TTC549 (cell line): ENCODE measurements around the gene SLCO2A1.

ENCODE experiments used
- FAIRE-seq: peaks from 2 replicates; lab custom pipeline; 2012; peaks lifted over from hg19 to GRCh38; lab: Jason Lieb, UNC

Gene SLCO2A1

DNA sequence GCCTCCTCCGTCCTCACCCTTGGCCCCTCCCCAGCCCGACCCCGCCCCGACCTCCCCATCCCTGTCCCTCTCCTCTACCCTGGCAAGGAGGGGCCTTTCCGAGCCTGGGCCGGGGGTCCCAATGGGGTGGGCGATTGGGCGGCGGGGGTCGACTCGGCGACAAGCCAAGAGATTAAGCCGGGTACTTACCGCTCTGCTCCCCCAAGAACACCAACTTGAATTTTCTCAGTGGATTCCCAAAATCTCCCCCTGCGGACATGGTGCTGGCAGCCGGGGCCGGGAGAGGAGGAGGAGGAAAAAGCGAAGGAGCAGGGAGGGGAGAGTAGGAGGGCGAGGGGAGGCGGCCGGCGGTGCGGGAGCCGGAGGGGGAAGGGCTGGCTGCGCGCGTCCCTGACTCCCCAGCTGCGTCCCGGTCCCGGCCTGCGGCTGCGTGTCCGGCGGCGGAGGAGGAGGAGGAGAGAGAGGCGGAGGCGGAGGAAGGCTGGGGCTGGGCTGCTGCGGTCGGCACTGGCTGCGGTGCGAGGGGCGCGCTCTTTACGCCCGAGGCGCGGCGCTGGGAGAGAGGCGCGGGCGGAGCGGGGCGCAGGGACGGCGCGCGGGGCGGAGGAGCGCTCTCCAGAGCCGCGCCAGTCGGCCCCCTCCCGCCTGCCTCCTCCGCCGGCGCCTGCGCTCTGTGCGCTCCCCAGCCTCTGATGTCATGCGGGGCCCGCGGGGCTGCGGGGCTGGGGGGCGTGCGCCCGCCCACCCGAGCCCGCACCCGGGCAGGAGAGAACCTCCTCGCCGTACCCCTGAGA is 134.3 kb downstream of the SLCO2A1 start, which contains the start of gene RAB6B:
RAB6B (minus strand) TSS at position 675 of the 794 bp plus-strand sequence; CDS start at position 259, 416 bp downstream.
- FAIRE-seq, result no peak

DNA sequence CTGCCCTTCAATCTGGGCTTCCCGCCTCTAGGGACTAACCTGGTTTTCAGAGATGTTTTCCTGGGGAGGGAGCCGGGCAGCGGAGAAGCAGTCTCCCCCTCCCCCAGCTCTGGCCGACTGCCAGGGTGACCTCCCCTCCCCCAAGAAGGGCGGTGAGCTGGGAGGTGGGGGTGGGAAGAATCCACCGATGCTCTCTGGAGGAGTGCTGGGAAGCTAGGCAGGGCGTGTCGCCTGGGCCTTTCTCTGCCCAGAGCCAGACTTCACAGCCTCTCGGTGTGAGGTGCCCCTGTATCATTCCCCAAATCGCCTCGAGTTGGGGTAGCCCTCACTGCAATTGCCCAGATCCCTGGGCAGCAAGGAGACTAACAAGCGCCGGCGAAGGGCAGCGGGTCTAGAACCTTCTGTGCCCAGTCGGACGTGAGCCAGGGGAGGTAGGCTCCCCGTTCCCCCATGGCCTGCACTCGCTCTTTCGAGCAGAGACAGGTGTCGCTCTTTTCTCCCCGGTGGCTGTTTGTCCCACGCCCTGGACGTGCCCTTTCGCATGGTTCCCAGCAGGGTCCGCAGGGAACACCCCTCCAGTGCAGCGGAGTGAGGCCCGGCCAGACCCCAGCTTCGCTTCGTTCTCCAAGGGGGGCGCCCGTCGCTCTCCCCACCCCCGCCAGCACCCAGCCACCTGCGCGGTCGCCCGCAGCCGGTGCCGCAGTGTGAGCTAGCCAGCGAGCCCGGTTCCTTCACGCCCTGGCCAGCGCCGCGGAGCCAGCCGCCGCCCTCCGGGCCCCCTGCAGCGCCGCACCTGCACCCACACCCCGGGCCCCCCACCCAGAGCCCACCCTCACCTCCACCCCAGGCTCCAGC is 135.1 kb downstream of the SLCO2A1 start:
- FAIRE-seq, result no peak

DNA sequence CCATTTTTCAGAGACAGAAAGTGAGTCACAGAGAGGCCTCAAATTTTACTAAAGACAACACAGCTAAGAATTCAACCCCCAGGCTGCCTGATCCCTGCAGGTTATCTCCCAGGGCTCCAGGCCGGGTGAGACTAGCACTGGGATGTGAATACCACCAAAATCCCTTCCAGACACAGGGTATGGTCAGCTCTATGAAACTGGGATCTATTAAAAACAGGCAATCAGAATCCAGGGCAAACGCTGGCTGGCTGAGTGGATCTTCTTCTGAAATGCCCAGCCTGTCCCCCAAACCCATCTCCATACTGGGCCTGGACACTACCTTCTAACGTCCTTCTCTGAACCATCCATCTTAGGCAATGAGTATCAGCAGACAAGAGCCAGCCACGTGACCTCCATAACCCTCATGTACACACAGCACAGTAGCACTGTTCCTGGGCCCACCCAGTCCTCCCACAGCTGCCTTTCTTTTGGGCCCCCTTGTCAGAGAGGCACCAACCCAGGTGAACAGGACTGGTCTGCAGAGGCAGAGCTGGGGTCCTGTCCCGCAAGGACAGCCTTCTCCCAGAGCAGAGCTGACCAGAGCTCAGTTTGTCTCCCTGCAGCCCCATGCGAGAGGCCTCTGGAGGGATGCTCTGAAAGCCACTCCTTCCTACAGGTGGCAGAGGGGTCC is 135.9 kb downstream of the SLCO2A1 start:
- no peak for FAIRE-seq

DNA sequence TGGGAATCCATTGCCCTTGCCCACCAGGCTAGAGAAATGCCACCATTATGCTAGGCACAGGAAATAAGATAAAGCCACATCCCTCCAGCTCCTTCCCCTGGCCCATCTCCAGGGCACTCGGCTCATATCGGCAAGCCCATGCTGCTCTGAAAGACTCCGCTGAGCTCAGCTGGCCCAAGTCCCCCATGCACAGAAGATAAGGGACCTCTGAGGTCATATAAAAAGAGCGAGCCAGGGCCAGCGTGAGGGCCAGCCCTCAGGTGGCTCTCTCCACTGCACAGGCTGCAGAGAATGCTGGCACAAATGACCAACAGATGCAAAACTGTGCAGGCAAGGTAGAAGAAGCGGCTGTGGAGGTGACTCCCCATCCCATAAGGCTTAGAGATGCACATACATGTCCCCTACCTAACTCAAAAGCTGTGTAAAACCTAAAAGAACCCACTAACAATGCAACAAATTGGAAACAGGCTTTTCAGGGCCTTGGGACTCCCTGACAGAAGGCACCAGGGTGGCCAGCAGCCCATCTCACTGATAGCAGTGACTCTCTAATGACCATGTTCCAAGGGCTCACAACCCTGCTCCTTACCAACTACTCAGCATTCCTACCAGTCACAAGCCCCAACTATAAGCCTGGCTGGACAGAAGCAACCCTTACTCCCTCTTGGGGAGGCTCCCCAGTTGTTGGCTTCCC is 137.0 kb downstream of the SLCO2A1 start:
- no peak for FAIRE-seq

DNA sequence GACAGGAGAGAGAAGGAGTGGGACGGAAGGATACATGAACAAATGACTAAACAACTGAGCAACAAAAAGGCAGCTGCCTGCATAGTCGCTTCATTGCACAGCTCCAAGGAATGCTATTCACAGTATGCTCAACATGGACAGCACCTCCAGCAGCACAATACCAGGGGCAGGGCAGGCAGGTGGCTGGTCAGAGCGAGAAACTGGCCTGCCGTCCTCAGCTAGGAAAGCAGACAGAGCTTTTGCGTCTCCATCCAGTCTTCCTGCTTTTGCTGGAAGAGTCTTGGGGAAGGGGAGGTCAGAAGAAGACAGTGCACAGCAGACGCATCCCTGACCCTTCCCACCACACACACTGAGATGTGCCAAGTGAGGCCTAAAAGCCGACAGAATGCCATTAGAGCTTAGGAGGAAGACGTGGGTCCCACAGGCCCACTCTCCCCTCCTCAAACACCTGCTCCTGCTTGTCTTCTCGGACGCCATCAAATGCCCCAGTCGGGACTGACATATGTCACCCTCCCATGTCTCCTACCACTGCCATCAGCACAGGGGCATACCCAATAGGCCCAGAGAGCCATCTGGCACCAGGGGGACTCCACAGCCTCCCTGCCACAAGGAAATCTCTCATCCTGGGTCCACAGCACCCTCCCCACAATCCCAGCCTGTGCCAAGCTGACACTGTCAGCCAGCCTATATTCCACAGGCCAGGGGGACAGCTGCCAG is 137.9 kb downstream of the SLCO2A1 start:
- FAIRE-seq, result no peak

DNA sequence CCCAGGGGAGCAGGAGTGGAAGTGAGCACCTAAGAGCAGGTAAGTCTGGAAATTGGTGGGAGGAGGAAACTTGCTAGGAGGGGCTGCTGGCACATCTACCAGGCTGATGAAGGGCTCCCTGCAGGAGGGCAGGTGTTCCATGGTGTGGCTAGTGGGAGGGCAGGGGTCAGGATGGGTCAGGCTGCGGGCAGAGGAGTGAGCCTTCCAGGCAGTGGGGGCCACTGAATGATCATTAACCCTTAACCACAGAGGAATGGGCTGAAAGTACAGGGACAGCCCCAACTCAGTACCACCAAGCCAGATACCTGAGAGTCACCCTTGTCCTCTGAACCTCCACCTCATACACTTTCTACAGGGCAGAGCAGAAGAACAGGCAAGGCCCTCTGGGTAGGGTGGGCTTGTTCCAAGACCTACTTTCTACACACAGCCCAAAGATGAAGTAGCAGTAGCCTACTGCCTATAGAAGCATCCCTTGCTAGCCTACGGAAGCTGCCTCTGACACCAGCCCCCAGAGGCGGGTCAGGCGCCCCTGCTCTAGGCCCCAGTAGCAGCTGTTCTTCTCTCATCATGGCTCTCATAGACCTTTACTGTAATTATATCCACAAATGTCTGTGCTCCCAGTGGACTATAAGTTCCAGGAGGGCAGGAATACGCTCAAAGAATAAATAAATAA is 138.6 kb downstream of the SLCO2A1 start:
- FAIRE-seq, result no peak

DNA sequence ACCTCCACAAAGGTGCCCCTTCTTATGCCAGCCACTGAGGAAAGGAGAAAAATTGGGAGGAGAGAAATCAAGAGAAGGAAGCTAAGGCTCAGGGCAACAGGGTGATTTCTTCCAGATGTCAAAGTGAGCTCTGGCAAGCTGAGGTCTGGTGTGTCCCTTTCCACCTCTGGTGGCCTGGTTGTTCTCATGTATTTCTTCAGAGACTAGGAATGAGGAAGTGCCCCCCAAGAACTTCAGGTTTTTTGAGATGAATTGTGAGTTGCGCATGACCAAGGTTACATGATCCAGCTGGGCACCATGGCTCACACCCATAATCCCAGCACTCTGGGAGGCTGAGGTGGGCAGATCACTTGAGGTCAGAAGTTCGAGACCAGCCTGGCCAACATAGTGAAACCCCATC is 139.7 kb downstream of the SLCO2A1 start:
- no peak for FAIRE-seq

DNA sequence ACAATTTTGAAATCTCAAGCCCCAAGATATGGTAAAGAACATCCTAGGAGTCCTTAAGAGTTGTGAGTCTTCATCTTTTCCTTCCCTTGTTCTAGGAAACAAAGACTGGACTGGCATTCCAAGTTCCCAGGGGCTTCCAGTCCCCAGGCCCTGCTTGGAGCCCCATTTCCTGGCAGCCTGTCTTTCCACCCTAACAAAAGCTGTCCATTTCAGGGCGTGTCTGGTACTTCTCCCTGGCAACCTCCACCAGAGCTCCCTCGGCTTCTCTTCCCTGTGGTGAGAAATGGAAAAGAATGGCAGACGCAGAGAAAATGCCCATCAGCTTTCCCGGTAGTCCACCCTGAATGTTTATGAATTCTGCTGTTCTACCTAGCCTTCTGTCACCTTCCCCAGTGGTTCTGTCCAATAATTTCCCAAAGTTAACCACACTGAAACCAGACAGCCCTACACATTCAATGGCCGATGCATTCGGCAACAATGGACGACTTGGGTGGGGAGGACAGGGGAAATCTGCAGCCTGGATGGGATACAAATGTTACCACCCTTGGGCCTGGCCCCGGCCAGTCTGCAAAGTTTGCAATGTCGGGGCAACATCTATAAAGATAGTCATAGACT is 140.9 kb downstream of the SLCO2A1 start:
- FAIRE-seq, result no peak

DNA sequence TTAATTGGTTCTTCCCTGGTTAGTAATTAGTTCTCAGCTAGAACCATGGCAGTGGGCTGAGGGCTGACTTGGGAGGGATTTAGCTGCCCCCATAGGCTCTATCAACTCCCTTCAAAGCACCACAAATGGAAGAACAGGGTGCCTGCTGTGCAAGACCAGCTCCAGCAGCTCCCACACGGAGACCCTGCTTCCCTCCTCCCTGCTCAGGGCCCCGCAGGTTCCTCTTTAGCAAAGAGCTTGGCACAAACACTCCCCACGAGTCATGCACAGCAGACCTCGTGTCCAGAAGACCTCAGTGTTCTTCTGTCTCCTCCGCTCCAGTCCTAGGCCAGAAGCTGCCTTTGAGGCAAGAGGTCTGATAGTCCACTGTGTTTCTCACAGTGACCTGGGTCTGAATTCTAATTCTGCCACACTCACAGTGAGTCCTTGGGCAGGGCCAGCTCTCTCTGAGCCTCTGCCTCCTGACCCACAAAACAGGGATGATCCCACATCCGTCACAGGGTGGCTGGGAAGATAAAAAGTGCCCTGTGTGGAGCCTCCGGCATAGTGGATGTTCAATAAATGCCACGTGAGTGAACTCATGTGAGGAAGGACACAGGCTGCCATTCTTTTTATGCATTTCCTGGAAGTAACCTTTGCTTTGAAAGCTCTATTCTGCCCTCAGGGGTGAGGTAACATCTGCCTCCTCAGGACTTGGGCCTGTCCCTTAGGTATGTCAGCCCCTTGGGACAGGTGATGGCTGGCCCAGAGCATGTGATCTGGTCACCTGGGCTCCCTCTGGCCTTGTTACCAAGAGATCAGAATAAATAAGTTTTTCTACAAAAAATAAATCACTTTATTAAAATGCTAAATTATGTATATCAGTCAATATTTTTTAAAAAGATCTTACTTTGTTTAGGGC is 141.7 kb downstream of the SLCO2A1 start:
- no peak for FAIRE-seq

DNA sequence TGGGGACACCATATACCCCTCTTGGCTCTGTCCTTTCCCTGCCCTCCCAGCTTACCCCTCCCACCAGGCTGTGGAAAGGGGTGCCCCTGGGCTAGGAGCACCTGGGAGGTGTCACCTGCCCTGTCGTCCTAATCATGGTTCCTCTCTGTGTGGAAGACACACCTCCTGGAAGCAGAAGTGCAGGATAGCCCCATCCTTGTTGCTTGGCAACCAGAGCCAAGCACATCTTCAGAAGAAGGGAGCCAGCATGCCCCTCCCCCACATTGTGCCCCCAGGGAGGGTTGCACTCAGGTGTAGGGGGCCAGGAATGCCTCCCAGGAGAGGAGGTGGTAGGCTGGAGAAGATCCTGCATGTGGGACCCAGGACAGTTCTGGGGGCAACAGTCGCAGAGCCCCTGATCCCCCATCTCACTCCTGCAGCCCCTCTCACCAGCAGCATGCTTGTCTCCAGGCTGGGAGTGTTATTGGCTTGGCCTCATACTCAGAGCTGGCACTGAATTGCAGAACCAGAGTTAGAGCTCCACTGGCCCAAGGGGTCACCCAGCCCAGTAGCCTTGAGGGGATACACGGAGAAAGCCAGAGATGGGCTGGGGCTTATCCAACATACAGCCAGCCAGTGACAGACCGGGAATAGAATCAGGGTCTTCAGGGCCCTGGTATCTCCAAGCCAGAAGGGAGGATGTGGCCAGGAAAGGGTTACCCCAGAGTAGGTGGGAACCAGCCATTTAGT is 142.5 kb downstream of the SLCO2A1 start:
- no peak for FAIRE-seq

DNA sequence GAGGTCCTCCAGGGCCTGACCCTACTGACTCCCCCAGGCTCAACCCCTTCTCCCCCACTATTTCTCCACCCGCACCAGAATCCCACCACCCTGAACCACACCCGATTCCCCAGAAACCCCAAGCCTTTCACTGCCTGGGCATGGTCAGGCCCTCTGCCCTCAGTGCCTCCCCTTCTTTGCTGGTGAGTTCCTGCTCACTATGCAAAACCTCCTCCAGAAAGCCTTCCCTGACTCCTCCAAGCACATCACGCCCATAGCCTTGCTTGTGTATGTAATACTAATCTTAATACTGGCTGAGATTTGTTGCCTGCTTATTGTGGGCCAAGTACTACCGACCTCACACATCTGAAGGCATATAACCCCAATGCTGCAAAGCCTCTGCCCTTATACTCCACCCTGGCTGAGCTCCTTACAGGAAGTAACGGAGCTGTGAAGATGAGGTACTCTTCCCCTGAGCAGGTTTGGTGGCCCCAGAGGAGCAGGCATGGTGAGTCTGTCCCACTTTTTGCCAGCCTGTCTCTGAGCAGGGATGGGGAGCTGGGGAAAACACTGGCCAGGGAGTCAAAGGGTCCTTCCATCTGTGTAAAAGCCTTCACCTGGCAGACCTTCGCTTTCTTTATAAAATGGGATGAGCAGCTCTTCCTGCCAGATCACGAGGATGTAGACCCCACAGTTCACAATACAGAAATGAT is 143.5 kb downstream of the SLCO2A1 start:
- no peak for FAIRE-seq

DNA sequence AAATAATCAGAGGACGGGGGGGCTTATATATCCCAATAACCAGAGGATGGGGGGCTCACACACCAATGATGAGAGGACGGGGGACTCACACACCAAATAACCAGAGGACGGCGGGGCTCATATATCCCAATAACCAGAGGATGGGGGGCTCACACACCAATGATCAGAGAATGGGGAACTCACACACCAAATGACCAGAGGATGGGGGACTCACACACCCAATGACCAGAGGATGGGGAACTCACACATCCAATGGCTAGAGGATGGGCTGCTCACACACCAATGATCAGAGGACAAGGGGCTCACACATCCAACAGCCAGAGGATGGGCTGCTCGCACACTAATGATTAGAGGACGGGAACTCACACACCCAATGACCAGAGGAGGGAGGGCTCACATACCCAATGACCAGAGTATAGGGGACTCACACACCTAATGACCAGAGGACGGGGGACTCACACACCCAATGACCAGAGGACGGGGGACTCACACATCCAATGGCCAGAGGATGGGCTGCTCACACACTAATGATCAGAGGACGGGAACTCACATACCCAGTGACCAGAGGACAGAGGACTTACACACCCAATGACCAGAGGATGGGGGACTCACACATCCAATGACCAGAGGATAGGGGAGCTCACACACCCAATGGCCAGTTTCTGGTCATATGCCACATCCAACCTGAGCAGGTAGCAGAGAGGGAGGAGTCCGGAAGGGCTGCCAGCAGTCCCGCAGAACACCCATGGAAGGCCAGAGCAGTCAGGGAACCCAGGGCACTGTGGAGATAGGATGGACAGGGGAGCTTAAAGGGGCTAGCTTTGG is 144.6 kb downstream of the SLCO2A1 start:
- no peak for FAIRE-seq

DNA sequence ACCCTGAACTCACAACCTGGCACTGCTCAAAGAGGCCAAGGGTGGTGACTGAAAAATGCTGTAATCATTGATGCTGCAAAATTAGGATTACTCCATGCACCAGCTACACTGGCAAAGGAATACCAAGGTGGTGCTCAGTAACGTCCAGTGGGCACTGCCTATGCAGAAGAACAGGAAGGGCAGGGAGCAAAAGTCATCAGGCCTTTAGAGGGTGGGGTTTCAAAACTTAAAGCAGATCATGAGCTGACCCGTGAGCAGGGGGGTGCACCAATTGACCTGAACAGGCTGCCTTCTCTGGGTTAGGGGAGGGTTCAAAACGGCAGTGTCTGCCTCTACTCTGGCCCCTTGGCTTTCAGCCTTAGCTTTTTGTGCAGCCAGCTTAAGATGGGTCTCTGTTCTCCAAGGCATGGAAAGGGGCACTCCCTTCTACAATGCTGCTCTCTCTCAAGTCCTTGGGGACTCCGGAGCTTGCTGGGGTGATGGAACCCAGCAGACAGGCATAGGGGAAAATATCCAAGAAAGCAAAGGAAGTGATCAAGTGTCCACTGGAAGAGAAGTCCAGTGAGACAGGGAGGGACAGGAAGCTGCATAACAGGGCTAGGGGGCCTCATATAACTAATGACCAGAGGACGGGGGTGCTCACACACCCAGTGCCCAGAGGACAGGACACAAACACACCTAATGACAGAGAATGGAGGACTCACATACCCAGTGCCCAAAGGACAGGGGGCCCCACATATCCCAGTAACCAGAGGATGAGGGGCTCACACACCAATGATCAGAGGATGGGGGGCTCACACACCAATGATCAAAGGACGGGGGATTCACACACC is 145.5 kb downstream of the SLCO2A1 start:
- FAIRE-seq, result no peak

DNA sequence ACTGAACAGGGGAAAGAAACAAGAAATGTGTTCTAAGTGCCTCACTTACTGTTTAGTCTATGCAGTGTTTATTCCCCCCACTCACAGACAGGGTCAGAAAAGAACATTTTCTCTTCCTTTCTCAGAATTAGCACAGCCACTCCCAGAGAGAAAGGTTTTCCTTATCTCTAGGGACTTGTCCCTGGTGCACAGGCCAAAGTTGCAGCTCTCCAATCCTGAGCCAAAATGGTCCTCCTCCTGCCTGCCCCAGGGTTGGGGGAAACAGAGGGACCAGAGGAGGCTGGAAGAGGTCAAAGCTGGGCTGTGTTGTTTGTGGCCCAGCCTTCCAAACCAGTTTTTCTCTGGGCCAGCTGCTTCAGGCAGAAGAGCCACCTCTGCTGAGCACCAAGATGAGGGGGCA is 146.1 kb downstream of the SLCO2A1 start:
- no peak for FAIRE-seq

DNA sequence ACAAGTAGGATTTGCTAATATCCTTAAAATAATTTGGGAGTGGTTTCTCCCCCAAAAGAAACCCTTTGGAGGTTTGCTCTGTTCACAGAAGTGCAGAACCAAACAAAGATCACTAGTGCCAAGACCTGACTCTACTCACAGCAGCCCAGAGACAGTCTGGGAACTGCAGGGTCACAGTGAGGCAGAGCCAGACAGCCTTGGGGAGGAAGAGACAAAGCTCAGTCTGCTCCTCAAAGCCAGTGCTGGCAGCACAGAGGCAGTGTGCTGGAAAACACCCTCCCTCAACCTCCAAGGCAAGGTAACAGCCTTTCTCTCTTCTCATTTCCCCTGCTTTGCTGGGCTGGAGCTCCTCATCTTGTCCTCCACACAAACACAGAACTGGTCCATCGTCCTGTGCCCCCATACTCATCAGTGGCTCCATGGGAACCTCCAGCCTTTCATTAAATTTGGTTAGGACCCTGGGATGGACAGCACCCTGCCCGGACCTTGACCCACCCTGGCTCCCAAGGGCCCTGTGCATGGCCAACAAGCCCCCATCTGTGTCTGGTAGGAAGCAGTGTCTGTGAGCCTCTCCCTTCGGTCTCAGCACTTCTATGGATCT is 146.6 kb downstream of the SLCO2A1 start:
- no peak for FAIRE-seq
